DMS153 (cell line): ENCODE results near the gene GNAZ.

Source experiments
- DNase-seq: peaks from one replicate; lab custom pipeline; 2025; lab: John Stamatoyannopoulos, UW

GNAZ gene

GRCh38 chr22:23064381-23065068, 5.8 kb upstream of the GNAZ start:
- no peak for DNase-seq

- no peak for DNase-seq
Measured at GRCh38 chr22:23065069-23065451, 5.3 kb upstream of the GNAZ start.

- DNase-seq: no peak
Measured at GRCh38 chr22:23065495-23066122, 4.7 kb upstream of the GNAZ start.

- no peak for DNase-seq
Measured at GRCh38 chr22:23066200-23067022, 3.9 kb upstream of the GNAZ start.

- no peak for DNase-seq
Measured at GRCh38 chr22:23067023-23067650, 3.2 kb upstream of the GNAZ start.

GRCh38 chr22:23067691-23068090, 2.6 kb upstream of the GNAZ start:
- DNase-seq: no peak

GRCh38 chr22:23068096-23068831, 2.1 kb upstream of the GNAZ start:
- DNase-seq: no peak

GRCh38 chr22:23068832-23069385, 1.4 kb upstream of the GNAZ start:
- DNase-seq: no peak

GRCh38 chr22:23069502-23070357, 589 bp upstream of the GNAZ start:
- DNase-seq: peak; percentile 62

- no peak for DNase-seq
Measured at GRCh38 chr22:23071230-23072076, 1.1 kb downstream of the GNAZ start.

- DNase-seq: no peak
Measured at GRCh38 chr22:23072077-23072910, 2.0 kb downstream of the GNAZ start.

GRCh38 chr22:23072911-23073491, 2.7 kb downstream of the GNAZ start:
- DNase-seq: no peak

- DNase-seq: no peak
Measured at GRCh38 chr22:23073526-23074229, 3.4 kb downstream of the GNAZ start.

- no peak for DNase-seq
Measured at GRCh38 chr22:23074451-23074850, 4.1 kb downstream of the GNAZ start.

GRCh38 chr22:23075050-23075449, 4.7 kb downstream of the GNAZ start:
- no peak for DNase-seq

- no peak for DNase-seq
Measured at GRCh38 chr22:23075525-23076216, 5.4 kb downstream of the GNAZ start.
